NB4 (cell line): ENCODE results near the gene TNXB.

Experiments used
- DNase-seq: peaks from one replicate; pipeline ENCODE4 v3.0.0; 2010; ENCODE audit warnings: low read depth
- H3K4me3 ChIP-seq: one replicate; pipeline ENCODE4 v1.5.1; 2011; ENCODE audit warnings: mild to moderate bottlenecking, low read depth, low read length, moderate library complexity
- MAX ChIP-seq: IDR thresholded peaks from 2 replicates; pipeline ENCODE4 v1.6.1; 2011; ENCODE audit warnings: low read depth, low read length
- MYC ChIP-seq: IDR thresholded peaks from 2 replicates; pipeline ENCODE4 v1.6.1; 2011; ENCODE audit warnings: low read depth, low read length
- POLR2A ChIP-seq: IDR thresholded peaks from 2 replicates; pipeline ENCODE4 v1.6.1; 2011; ENCODE audit warnings: mild to moderate bottlenecking; ENCODE audit not compliant: insufficient read length; ENCODE audit errors: extremely low read depth
- TF ChIP-seq, protein P1 (sequence below): IDR thresholded peaks from one replicate; pipeline ENCODE4 v1.5.1; 2012; ENCODE audit warnings: low read depth, low read length

Gene TNXB

DNA sequence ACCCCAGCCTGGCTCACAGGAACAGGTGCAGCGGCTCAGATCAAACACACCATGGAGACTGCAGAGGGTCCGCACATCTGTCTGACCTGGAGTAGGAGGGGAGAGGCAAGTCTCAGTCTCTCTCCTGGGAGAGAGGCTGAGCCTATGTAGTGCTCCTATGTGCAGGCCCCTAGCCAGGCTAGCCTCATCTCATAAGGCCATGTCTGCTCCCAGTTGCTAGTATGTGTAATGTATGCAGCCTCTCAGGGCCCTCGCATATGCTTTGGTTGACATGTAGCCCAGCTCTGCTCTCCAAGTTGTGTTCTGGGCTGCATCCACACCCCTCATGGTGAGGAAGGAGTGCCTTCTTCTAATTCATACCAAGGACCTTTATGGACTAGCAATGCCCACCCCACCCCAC, 11.8 kb downstream of the TNXB start:
- DNase-seq: no peak
- TF ChIP-seq MYC: no peak
- TF ChIP-seq, protein P1, sequence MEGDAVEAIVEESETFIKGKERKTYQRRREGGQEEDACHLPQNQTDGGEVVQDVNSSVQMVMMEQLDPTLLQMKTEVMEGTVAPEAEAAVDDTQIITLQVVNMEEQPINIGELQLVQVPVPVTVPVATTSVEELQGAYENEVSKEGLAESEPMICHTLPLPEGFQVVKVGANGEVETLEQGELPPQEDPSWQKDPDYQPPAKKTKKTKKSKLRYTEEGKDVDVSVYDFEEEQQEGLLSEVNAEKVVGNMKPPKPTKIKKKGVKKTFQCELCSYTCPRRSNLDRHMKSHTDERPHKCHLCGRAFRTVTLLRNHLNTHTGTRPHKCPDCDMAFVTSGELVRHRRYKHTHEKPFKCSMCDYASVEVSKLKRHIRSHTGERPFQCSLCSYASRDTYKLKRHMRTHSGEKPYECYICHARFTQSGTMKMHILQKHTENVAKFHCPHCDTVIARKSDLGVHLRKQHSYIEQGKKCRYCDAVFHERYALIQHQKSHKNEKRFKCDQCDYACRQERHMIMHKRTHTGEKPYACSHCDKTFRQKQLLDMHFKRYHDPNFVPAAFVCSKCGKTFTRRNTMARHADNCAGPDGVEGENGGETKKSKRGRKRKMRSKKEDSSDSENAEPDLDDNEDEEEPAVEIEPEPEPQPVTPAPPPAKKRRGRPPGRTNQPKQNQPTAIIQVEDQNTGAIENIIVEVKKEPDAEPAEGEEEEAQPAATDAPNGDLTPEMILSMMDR: no peak
- TF ChIP-seq MAX: no peak
- TF ChIP-seq POLR2A: no peak
- H3K4me3 ChIP-seq: no peak overlapping the region

DNA sequence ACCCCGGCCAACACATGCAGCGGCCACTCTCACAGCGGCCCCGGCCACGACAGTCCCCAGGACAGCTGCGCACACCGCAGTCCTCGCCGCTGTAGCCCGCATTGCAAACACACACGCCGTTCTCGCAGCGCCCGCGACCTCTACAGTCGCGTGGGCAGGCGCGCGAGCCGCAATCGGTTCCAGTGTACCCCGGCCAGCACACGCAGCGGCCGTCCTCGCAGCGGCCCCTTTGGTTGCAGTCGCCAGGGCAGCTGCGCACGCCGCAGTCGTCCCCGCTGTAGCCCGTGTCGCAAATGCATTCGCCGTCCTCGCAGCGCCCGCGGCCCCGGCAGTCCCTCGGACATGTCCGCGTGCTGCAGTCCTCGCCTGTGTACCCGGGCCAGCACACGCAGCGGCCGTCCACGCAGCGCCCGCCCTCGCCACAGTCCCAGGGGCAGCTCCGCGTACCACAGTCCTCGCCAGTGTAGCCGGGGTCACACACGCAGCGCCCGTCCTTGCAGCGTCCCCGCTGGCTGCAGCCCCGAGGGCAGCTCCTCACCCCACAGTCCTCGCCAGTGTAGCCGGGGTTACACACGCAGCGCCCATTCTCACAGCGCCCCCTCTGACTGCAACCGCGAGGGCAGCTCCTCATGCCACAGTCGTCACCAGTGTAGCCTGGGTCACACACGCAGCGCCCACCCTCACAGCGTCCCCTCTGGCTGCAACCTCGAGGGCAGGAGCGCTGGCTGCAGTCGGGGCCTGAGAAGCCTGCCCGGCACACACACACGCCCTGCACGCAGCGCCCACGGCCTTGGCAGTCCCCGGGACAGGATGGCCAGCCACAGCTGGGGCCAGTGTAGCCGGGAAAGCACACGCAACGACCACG, 12.5 kb downstream of the TNXB start:
- no peak overlapping the region for H3K4me3 ChIP-seq
- TF ChIP-seq, protein P1: no peak
- no peak for TF ChIP-seq MYC
- no peak for DNase-seq

GRCh38 chr6:32096087-32096393, 13.1 kb downstream of the TNXB start:
- TF ChIP-seq MAX (no peak), MYC (no peak), POLR2A (no peak)
- TF ChIP-seq, protein P1: no peak
- H3K4me3 ChIP-seq: no peak overlapping the region

DNA sequence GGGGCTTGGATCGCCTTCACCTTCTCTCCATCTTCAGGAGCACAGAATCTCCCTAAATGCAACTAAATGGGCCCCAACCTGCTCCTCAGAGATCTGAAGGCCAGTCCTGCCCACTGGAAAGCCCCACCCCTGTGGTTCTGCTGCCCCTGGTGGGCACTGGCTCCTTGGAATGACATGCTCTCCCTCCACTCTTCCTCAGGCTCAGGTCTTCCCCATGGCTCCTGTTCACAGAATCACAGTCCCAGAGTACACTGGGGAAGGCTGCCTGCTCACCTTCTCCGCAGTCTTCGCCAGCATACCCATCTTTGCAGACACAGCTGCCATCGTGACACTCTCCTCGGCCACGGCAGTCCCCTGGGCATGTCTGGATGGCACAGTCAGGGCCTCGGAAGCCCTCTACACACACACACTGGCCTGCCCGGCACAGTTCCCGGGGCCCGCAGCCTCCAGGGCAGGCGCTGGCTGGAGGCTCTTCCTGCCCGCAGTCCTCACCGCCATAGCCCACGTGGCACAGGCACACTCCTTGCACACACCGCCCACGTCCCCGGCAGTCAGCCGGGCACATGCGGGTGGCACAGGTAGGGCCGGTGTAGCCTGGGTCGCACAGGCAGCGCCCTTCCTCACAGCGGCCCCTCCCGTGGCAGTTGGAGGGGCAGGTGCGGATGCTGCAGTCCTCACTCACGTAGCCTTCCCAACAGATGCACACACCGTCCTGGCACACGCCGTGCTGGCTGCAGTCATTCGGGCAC, 13.6 kb downstream of the TNXB start:
- no peak for DNase-seq
- TF ChIP-seq MAX (no peak), POLR2A (no peak), MYC (no peak)
- TF ChIP-seq, protein P1: no peak

More at GRCh38 chr6:32096087-32096393, 13.1 kb downstream of the TNXB start:
- DNase-seq: no peak

DNA sequence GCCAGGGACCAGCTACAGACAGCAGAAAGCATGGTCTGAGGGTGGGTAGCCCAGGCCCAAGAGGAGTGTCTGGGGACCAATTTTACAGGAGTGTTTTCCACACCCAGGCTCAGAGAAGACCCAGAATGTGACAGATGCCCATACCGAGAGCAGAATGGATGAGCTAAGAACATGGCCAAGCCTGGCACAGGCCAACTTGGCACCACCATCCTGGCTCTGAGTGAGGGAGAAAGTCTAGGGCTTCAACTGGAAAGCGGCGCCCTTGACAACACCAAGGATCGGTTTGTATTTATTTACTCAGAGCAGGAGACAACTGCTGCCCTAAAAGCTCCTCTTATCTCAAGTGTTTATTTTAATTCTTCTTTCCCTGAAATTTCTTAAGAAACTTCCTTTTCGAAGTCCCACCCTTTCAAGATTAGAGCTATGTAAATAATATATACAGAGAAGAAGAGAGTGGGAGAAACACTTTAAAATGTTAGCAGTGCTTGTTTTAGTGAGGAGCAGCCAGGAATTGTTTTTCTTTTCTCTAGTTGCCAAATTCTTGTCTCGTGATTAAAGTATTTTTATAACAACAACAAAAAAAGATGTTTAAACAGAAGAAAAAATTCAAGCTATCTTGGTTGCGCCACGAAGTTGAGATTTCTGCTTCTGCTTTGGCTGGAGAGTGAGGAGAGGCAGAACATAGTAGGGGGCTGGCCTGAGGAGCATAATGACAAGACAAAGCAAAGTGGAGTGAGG, 16.2 kb downstream of the TNXB start:
- TF ChIP-seq POLR2A (no peak), MYC (no peak)
- DNase-seq: no peak
- H3K4me3 ChIP-seq: no peak overlapping the region

More for the DNA sequence above, 13.6 kb downstream of the TNXB start:
- H3K4me3 ChIP-seq: no peak overlapping the region

DNA sequence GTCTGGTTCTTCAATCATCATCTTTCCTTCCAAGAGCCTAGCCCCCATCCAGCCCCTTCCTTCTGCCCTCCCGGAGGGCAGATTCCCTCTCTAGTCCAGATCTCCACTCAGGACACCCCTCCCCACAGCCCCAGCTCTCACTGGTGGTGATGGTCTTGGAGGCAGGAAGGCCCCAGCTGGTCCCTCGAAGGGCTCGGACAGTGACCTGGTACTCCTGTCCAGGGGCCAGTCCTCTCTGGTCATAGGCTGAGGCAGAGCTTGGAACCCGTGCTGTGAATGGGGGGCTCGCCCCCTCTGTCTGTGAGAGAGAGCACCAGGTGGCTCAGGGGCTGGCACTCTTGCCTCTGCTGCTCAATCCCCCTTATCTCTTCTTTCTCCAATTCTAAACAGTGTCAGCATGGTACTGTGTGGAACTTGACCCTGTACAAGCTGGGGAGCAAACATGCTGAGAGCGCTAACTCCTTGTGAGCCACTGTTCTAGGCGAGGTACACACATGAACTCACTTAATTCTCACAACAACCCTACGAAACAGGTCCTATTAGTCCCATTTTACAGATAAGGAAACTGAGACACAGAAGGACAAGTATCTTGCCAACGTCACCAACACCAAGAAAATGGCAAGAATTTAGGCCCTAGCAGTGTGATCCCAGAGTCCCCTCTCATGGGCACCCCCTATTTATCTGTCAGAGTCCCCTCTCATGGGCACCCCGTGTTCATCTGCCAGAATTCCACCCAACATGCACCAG, 19.9 kb downstream of the TNXB start:
- H3K4me3 ChIP-seq: no peak overlapping the region

More for the DNA sequence above, 19.9 kb downstream of the TNXB start:
- TF ChIP-seq MYC (no peak), POLR2A (no peak), MAX (no peak)
- TF ChIP-seq, protein P1: no peak
- no peak for DNase-seq
